Posterior vena cava (tissue), 2 donors: Measurements from ENCODE around the gene UBE2J2. TPM values are rescaled to one million over a fixed set of nuclear protein-coding genes. Genes with fewer than 3 reads are reported as not detected.

Experiments used
- DNase-seq: peaks from one replicate; pipeline ENCODE4 v3.0.0-alpha.2; 2020; ENCODE audit warnings: low spot score
- intact Hi-C, 2 donors: fragments of 100-400 bp; cut with DNase I; formaldehyde crosslinking; loops; one replicate each; pipeline versions ENCODE4 v1.14.1 to v1.14.2; 2022 to 2023
- total RNA-seq, 2 donors: library from RNA; stranded (reverse); fragmentation: NEBNext Ultra II Directional; extraction: Animal tissue kit (Norgen Biotek cat#: 25700); gene quantifications; one replicate each; pipeline ENCODE4 v1.2.1, GENCODE V29; 2021
- donor health status: DM: yes; HTN: yes; CAD: no.
- donor health status: DM: yes; HTN: yes; CAD: no.

The UBE2J2 gene
- total RNA-seq, 2 donors from 2014 or later: 29.0 to 32.0 TPM

DNA sequence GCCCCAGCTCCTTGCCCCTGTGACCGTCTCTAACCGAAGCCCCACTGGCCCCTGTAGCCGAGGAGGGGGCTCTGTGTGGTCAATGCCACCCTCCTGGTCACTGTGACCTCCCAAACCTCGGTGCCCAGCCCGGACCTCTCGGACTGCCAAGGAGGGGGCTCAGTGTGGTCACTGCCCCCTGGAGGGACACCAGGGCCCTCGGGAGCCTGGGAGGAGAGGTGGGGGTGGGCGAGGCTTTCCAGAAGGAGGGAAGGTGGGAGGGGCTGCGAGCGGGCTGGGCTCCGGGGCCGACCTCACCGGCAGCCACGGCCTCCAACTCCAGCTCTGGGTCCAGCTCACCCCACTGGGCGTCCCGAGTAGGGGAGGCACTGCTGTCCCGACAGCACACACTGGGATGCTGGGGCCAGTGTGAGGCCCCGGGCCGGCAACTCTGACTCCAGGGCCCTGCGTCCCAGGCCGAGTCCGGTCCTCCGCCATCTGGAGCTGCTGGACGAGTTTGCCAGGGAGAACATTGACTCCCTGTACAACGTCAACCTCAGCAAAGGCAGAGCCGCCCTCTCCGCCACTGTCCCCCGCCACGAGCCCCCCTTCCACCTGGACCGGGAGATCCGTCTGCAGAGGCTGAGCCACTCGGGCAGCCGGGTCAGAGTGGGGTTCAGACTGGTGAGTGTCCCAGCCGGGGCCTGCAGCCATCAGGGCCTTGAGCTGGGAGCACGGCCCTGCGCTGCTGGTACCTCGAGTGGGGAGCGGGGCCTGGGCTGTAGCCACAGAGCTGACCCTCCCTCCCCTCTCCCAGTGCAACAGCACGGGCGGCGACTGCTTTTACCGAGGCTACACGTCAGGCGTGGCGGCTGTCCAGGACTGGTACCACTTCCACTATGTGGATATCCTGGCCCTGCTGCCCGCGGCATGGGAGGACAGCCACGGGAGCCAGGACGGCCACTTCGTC lies 12.9 kb upstream of the UBE2J2 start:
- intact Hi-C loops: no loop called here
- no peak for DNase-seq

DNA sequence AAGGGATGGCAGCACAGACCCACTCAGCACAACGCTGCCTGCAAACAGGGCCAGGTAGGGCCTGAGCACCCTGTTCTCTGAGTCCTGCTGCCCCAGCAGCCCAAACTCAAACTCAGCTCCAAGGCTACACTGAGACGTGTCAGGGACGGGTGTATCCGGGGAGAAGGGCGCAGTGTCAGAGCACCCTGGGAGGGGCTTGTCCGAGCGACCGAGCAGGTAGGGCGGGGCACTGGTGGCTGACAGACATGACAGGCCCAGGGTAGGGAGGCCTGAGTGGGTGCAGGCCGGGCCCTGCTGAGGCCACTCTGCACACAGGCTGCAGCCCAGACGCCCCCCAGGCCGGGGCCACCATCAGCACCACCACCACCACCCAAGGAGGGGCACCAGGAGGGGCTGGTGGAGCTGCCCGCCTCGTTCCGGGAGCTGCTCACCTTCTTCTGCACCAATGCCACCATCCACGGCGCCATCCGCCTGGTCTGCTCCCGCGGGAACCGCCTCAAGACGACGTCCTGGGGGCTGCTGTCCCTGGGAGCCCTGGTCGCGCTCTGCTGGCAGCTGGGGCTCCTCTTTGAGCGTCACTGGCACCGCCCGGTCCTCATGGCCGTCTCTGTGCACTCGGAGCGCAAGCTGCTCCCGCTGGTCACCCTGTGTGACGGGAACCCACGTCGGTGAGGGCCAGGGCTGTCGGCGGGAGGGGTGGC lies 12.1 kb upstream of the UBE2J2 start:
- no peak for DNase-seq
- intact Hi-C loops: no loop called here

DNA sequence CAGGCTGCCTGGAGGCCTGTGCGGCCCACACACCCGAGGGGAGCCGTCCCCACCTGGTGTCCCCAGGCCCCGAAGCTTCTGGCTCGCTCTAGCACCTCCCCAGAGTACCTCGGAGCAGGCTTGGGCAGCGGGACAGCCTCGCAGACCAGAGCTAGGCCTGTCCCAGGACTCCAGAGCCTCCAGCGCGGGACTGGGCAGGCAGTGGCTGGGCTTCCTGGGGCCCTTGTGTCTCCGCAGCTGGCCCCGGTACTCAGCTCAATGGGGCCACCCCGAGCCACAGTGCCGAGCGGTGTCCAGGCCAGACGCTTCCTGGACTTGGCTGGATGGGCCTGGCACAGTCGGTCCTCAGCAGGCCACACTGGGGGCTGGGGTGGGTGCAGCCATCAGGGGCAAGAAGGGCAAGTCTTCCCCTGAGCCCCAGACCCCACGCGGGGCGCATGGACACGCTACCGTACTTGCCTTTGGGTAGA lies 11.5 kb upstream of the UBE2J2 start:
- intact Hi-C loops: no loop called here
- DNase-seq: no peak

DNA sequence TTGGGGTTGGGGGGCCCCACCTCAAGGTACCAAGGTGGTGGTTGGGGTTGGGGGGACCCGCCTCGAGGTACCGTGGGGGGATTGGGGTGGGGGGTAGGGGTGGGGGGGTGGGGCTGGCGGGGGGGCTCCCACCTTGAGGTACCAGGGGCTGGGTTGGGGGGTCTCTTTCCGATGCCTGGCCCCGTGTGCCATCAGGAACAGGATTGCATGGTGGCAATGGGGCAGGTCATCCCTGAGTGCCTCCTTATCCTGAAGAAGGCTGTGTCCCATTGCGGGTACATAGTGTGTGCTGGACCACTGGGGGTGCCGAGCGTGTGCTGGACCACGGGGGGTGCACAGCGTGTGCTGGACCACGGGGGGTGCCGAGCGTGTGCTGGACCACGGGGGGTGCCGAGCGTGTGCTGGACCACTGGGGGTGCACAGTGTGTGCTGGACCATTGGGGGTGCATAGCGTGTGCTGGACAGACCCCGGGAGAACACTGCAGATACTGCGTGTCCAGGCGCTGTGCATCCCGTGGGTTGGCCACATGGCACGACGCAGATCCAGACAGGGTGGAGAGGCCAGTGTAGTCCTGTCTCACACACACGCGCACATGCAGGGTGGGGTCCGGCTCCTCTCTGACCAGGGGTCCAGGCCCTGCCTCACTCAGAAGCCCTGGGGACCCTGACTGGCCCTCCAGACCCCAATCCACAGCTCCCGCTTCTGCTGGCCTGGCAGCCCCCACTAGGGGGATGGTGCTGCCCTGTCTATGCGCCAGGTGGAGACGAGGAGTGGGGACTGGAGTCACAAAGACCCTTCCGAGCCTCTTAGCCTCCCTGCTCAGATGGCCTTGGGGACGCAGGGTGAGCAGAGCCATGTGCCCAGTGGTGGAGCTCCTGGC lies 10.8 kb upstream of the UBE2J2 start:
- intact Hi-C loops: no loop called here
- DNase-seq: no peak

DNA sequence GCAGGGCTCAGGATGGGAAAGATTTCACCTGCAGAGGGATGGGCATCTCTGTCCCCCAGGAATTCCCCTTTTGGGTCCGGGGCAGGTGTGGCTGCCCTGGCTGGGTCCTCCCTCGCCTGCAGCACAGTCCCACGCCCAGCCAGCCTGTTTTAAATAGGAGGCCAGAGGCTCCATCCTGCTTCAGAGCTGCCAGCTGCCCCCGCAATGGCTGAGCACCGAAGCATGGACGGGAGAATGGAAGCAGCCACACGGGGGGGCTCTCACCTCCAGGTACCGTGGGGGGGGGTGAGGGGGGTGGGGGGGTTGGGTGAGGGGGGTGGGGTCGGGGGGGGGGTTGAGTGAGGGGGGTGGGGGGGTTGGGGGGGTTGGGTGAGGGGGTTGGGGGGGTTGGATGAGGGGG lies 10.2 kb upstream of the UBE2J2 start:
- intact Hi-C loops: no loop called here
- DNase-seq: no peak

DNA sequence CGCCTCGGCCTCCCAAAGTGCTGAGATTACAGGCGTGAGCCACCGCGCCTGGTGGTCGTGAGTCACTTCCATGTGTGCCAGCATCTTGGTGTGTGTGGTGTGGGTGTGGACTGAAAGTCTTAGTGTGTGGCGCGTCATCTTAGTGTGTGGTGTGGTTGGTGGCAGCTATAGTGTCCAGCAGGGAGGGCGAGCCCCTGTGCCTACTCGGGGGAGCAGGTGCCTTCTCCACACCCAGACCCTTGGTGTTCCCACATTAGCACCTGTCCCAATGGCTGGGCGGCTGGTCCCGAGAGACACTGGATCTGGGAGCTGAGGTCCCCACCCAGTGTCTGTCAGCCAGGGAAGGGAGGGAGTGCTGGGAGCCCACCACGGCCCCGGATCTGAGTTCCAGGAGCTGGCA lies 9.3 kb upstream of the UBE2J2 start:
- DNase-seq: no peak

DNA sequence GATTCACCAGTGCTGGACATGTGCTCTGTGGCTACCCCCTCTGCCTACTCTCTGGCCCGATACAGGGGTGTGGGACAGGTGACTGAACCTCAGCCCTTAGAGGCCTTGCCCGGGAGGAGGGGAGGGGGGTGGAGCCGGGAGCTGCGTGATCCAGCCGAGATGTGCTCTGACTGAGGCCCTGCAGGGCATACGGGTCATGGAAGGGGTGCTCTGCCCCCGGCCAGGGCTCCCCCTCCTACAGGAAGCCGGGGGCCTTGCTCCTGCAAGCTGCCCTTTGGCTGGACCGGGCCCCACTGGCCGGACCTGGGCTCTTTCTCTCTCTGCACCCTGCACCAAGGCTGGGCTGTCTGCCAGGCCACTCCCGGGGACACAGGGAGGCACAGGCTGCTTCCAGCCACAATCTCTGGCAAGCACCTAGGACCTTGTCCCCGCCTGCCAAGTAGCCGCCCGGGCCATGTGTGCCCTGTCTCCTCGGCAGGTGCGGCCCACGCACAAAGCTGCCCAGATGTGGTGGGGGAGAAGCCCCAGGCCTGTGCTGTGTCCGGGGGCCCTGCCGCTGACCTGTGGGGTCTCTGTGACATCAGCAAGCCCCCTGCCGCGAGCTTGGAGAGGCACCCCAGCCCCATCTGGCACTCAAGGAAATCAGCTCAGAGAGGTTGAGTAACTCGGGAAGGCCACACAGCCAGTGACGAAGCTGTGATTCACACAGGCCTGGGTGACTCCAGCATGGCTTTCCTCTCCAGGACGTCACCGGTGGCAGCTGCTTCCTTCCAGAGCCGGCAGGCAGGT lies 8.1 kb upstream of the UBE2J2 start:
- intact Hi-C loops: no loop called here
- no peak for DNase-seq

More for the DNA sequence above, 9.3 kb upstream of the UBE2J2 start:
- intact Hi-C loops: no loop called here

DNA sequence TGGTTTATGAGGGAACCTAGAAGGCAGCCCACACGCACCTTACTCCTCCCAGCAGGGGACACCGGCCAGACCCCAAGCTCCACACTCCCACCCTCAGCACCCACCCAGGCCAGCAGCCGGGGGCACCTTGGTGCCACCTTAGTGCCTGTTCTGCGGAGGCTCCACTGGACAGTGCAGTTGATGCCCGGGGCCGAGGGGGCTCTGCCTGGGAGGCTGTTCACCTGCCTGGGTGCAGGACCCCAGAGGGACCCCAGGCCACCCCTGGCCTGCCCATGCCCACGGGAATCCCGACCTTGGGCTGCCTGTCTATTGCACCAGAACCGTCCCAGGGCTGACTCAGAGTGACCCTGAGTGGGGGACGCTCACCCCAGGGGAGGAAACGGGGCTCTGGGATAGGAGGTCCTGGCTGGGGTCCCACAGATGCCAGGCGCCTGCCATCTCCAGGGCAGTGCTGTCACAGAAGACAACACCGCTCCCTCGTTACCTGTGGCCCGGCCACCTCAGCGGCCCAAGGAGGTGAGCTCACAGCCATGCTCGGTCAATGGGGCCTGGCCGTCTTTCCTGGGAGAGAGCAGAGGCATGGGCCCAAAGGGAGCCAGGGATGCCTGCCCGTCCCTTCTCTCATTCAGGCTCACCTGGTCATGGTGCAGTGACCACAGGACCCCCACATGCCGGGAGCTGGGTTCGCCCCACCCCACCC lies 7.3 kb upstream of the UBE2J2 start:
- intact Hi-C loops: no loop called here
- DNase-seq: no peak

DNA sequence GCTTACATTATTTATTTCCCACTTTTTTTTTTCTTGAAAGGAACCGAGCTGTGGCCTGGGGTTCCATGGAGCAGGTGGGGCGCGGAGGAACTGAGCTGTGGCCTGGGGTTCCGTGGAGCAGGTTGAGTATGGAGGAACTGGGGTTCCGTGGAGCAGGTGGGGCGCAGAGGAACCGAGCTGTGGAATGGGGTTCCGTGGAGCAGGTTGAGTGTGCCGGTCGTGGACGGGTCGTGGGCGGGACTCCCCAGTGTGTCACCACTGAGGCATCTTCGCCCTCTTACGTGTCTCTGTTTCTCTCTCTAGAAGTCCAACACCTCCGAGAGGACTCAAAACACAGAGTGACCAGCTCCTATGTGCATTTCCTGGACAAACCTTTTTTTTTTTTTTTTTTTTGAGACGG lies 5.4 kb upstream of the UBE2J2 start:
- intact Hi-C loops: no loop called here
- DNase-seq: no peak

DNA sequence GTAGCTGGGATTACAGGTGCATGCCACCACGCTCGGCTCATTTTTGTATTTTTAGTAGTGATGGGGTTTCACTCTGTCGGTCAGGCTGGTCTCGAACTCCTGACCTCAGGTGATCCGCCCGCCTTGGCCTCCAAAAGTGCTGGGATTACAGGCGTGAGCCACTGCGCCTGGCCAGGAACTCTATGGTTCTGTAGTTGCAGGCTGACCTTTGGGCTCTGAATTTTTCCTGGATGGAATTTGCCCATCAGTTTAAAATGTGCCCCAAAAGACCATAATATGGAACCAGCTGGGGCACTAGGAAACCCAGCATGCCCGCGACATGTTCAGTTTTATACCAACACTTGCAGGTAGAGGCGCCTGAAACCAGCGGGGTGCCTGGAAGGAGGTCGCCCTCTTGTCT lies 5.0 kb upstream of the UBE2J2 start:
- no peak for DNase-seq
- intact Hi-C loops: no loop called here

DNA sequence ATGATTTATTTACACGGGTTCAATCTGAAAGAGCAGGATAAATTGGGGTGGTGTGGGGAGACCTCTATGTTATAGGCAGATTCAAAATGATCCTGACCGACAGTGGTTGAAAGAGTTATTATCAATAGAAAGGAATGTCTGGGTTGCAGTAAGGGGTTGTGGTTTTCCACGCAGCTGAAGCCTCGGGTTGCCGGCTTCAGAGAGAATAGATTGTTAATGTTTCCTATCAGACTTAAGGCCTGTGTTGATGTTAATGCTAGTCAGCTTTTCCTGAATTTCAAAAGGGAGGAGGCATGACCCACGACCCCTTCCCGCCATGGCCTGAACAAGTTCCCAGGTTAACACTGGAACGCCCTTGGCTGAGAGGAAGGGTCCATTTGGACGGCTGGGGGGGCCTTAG lies 2.2 kb upstream of the UBE2J2 start:
- DNase-seq: no peak
- intact Hi-C loops: no loop called here

DNA sequence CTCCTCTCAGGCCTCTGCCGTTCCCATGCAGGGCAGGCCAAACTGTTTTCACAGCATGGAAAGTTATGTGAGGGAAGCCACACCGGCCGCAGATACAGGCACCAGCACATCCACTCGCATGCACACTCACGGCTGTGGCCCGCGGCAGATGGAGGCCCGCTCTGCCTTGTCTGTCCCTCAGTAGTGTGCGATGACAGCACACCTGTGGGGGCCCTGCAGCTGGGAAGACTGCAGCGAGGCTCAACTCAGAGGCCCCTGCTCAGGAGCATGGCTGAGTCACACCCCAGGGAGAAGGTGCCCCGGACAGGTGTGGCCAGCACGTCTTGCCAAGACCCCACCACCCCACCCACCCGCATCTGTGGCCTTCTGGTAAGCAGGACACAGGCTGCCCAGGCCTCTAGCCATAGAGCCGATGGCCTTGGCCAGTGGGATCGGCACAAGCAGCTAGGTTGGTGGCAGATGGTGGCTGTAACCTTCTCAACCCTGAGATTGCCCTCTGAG lies 1.3 kb upstream of the UBE2J2 start:
- no peak for DNase-seq
- intact Hi-C loops: no loop called here

DNA sequence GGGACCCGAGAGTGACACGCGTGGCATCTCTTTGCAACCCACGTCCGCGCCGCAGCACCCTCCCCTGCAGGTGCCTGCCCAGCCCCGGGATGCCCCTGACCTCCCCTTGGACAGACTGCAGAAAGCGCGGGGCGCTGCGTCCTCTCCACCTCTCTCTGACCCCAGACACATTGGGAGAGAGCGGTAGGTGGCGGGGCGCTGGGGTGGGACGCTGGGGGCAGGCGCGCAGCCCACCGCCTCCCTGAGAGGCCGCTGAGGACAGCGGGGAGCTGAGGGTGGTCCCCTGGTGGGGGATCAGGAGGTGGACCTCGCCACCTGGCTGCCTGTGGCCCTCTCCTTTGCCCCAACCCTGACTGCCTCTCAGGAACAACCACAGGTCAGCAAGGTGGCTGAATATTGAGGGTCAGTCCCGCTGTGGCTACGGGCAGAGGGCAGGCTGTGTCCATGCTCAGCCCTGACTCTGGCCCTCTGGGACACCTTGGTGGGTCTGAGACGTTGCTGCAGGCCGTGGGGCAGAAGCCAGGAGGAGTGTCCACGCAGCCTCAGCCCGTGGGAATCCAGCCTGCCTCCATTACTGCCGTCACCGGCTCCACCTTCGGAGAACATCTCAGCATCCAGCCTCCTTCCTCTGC lies 761 bp upstream of the UBE2J2 start:
- no peak for DNase-seq
- intact Hi-C loops: no loop called here

DNA sequence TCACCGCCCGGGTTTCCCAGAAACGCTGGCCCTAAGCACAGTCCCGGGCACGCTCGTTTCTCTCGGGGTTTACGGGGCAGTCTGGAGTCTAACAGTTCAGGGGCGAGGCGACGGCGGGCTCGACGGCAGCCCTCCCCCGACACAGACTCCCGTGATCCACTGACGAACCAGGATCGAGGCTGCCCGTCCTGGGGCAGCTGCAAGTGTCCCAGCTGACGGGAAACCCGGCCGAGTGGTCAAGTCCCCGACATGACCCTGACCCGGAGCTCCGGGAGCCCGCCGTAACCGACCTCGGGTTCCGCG lies 494 bp downstream of the UBE2J2 start:
- DNase-seq: no peak
- intact Hi-C loops: no loop called here

DNA sequence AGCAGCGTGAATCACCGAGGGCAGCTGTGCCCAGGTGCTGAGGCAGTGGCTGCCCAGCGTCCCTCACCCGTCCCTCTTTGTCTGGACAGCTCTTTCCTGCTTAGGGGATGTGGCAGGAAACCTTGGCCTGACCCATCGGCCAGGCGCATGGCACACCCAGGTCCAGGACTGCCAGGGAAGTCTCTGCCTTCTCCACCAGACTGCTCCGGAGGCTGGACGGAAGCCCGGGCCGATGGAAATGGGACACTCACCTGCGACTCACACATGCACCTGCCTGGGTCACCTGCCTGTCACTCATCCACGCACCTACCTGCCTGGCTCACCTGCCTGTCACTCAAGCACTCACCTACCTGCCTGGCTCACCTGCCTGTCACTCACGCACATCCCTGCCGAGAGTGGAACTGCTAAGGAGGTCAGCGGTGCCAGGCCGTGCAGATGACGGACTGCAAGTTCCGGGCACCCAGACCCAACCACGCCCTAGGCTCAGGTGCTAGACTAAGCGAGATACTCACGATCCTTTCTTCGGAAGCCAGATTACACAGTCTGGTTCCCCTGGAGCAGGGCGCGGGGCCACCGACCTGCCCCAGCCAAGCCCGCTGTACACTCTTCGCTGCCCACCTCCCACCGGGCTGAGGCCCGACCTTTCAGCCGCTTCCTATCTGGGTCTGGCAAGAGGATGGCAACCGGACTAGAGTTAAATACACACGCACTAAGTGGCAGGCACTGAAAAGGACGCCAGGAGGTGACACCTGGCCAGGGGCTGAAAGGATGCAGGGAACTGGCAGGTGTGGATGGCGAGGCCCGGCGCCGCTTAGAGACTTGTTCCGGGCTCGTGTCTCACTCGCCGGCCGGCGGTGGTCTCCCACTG lies 1.1 kb downstream of the UBE2J2 start:
- intact Hi-C loops: no loop called here
- DNase-seq: no peak

DNA sequence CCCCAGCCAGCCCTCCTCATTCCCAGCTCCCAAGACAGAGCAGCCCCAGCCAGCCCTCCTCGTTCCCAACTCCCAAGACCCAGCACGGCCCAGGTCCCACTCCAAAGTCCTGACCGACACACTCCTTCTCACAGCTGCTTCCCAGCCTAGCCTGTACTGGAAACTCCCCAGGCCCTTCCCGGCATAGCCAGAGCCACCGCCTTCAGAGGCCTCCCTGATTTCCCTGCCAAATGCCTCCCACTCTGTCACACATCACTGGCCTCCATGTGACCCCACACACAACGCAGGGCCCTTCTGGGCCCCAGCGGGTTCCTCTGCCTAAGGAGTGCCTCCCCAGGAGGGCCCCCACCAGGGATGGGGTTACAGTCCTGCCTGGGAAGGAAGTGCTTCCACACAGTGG lies 2.8 kb downstream of the UBE2J2 start:
- no peak for DNase-seq
- intact Hi-C loops: no loop called here

DNA sequence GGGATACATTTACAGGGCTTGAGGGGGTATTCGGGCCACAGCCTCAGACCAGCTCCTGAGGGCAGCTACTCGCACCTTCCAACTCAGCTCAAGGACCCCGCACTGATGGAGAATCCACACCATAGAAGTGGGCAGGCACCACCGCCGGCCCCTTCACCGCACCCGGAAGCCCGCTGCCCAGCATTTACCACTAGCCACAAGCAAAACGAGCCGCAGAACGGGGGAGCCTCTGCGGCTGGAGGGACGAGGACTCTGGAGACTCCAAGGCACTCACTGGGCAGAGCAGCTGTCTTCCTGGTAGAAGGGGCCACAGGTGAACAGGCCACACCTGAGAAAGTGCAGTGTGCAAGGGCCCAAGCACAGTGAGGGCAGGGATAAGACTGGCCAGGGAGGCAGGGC lies 5.4 kb downstream of the UBE2J2 start:
- intact Hi-C loops: no loop called here
- no peak for DNase-seq
